Peyer's patch (tissue), 4 donors: ENCODE results near the gene KCNJ6.

ENCODE experiments used
- CTCF ChIP-seq, 6 experiments: fragments of 450-650 bp in 4 of 6; fragments of 200-600 bp in 2 of 6; sonication (generic) in 1 of 6; IDR thresholded peaks; one replicate each; pipeline ENCODE4 v1.5.1; 2017 to 2019; ENCODE audit warnings: antibody characterized with exemption in 6 of 6, mild to moderate bottlenecking in 3 of 6, moderate library complexity in 1 of 6
- POLR2A ChIP-seq, 2 donors: fragments of 450-650 bp; IDR thresholded peaks; one replicate each; pipeline ENCODE4 v1.5.1; 2017; ENCODE audit warnings: antibody characterized with exemption in 2 of 2, mild to moderate bottlenecking in 2 of 2, moderate library complexity in 2 of 2

GRCh38 chr21:37877888-37878684 is 38.2 kb downstream of the KCNJ6 start:
- TF ChIP-seq POLR2A (IDR thresholded peaks at IDR 0.05) (no peak), CTCF (IDR thresholded peaks at IDR 0.05) (no peak)
